Measurements from ENCODE around the gene CAMTA1.

DNA sequence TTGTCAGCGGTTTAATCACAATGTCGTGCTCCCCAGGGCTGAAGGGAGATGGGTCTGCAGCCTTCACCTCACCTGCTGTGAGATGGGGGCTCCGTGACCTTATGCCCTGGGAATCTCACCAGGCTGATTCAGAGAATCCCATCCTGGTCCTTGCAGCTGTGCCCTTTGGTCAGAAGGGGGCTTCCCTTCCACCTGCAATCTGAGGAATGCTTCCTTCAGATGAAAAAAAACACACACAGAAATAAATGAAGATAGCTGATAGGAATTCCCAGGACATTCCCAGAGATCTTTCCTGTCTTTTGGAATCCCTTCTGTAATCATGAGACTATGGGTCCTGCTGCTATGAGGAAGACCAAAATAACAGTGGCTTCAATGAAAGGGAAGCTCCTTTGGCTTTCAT is 858.8 kb downstream of the CAMTA1 start:
- TF ChIP-seq POLR2A (IDR thresholded peaks at IDR 0.05; ENCODE audit: low read length) (no peak), GATA1 (IDR thresholded peaks at IDR 0.05; ENCODE audit: low read depth, low read length) (no peak)

Data from erythroblast (primary cell).